ENCODE measurements around the gene TMEM100. TPM values are rescaled to one million over a fixed set of nuclear protein-coding genes. Genes with fewer than 3 reads are reported as not detected.

The TMEM100 gene
- total RNA-seq, 4 donors from 2014 or later = 1.6 to 6.5 (median 2.6) TPM

DNA sequence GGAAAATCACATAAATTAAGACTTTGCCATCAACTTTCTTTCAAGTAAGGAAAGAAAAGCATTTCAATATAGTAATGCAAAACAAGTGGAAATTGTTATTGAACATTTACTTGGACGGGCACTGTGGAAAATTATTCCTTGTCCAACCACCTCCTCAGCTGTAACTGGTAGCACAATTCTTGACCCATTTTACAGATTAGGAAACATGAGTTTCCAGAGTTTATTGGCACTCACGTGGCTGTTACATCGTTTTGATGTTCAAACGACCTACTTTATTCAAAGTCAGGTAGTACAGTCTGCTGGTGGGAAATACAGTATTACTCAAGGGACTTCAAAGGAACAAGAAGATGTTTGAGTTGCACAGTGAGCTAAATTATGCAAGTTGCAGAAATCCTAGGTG is 27.3 kb upstream of the TMEM100 start:
- 63 to 68% methylated on average over 4 of the region's 4 CpGs for WGBS, 2 donors
- no peak overlapping the region for H3K4me3 ChIP-seq (ENCODE audit: low read depth, poor library complexity, severe bottlenecking)
- no peak for TF ChIP-seq POLR2A (IDR thresholded peaks at IDR 0.05)
- TF ChIP-seq, protein P1, sequence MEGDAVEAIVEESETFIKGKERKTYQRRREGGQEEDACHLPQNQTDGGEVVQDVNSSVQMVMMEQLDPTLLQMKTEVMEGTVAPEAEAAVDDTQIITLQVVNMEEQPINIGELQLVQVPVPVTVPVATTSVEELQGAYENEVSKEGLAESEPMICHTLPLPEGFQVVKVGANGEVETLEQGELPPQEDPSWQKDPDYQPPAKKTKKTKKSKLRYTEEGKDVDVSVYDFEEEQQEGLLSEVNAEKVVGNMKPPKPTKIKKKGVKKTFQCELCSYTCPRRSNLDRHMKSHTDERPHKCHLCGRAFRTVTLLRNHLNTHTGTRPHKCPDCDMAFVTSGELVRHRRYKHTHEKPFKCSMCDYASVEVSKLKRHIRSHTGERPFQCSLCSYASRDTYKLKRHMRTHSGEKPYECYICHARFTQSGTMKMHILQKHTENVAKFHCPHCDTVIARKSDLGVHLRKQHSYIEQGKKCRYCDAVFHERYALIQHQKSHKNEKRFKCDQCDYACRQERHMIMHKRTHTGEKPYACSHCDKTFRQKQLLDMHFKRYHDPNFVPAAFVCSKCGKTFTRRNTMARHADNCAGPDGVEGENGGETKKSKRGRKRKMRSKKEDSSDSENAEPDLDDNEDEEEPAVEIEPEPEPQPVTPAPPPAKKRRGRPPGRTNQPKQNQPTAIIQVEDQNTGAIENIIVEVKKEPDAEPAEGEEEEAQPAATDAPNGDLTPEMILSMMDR (IDR thresholded peaks at IDR 0.05) = no peak
- no peak for DNase-seq (ENCODE audit: low spot score in 2 of 2)
- intact Hi-C loops (cut with DNase I; ENCODE audit: low total_unique reads) = no loop called here

DNA sequence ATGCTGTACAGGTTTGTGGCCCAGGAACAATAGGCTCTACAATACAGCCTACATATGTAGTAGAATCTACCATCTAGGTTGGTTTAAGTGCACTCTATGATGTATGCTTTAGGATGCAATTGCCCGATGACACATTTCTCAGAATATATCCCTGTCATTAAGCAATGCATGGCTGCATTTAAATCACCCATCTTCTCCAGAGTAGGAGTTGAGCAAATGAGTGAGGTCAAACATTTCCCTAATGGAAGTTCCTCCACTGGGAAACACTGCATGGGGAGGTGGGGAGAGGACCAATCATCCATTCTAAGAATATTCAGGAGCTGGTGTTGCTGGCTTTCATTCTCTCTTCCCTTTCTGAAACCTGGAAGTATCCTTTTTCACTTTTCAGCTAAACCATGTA is 26.2 kb upstream of the TMEM100 start:
- DNase-seq (ENCODE audit: low spot score in 2 of 2) = no peak
- intact Hi-C loops (cut with DNase I; ENCODE audit: low total_unique reads) = no loop called here
- 100% methylated on average over 1 of the region's 1 CpG for WGBS, 2 donors
- no peak for TF ChIP-seq POLR2A (IDR thresholded peaks at IDR 0.05)
- TF ChIP-seq, protein P1 (IDR thresholded peaks at IDR 0.05) = no peak
- no peak overlapping the region for H3K4me3 ChIP-seq (ENCODE audit: low read depth, poor library complexity, severe bottlenecking)

DNA sequence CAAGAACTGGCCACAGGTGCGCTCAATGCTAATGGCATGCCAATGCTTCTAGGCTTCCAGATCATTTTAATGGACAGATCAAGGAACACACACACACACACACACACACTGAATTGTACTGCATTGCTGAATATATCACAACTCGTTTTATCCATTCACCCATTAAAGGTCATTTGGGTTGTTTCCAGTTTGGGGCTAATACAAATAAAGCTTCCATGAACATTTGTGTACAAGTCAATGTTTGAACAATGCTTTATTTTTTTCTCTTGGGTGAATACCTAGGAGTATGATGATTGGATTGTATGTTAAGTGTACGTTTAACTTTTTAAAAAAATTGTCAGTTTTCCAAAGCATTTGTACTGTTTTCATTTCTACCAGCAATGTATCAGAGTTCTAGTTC is 24.5 kb upstream of the TMEM100 start:
- 56 to 58% methylated on average over 3 of the region's 3 CpGs for WGBS, 2 donors
- intact Hi-C loops (cut with DNase I; ENCODE audit: low total_unique reads) = no loop called here
- DNase-seq (ENCODE audit: low spot score in 2 of 2) = no peak
- H3K4me3 ChIP-seq (ENCODE audit: low read depth, poor library complexity, severe bottlenecking) = no peak overlapping the region
- TF ChIP-seq POLR2A (IDR thresholded peaks at IDR 0.05) = no peak
- TF ChIP-seq, protein P1 (IDR thresholded peaks at IDR 0.05) = no peak

DNA sequence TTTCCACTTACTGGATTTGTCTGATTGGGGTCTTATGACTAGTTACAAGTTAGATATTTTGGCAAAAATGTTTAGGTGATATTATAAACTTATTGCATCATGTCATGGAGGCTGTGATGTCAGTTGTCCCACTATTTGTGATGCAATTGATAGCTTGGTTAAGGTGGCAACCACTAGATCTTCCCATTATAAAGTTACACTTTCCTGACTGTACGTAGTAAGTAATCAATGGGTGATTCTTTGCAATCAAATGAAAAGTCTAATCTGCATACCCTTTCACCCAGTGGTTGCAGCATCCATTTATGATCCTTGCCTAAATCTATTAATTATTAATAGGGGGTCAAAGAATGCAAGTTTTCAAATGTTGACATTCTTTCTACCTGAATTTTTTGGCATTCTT is 23.8 kb upstream of the TMEM100 start:
- H3K4me3 ChIP-seq (ENCODE audit: low read depth, poor library complexity, severe bottlenecking) = no peak overlapping the region
- DNase-seq (ENCODE audit: low spot score in 2 of 2) = no peak
- TF ChIP-seq, protein P1 (IDR thresholded peaks at IDR 0.05) = no peak
- no peak for TF ChIP-seq POLR2A (IDR thresholded peaks at IDR 0.05)
- WGBS, 2 donors = 97% methylated on average over 1 of the region's 1 CpG
- intact Hi-C loops (cut with DNase I; ENCODE audit: low total_unique reads) = no loop called here

DNA sequence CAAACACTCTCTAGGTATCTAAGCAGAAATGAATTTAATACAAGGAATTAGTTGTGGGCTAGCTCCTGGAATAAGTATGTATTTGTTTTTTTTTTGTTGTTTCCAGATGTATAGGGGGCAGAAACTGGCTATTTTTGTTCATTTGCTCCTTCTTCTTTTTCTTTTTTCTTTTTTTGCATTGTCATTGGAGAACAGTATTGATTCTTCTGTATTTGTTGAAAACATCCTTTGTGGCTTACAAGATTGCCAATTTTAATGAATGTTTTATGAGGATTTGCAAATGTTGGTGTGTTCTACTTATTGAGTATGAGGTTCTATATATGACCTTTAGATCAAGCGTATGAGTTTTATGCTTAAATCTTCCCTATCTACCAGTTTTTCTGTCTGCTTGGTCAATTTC is 22.6 kb upstream of the TMEM100 start:
- WGBS, 2 donors = 100% methylated on average over 1 of the region's 1 CpG
- intact Hi-C loops (cut with DNase I; ENCODE audit: low total_unique reads) = no loop called here
- DNase-seq (ENCODE audit: low spot score in 2 of 2) = no peak
- no peak for TF ChIP-seq POLR2A (IDR thresholded peaks at IDR 0.05)
- TF ChIP-seq, protein P1 (IDR thresholded peaks at IDR 0.05) = no peak
- no peak overlapping the region for H3K4me3 ChIP-seq (ENCODE audit: low read depth, poor library complexity, severe bottlenecking)

DNA sequence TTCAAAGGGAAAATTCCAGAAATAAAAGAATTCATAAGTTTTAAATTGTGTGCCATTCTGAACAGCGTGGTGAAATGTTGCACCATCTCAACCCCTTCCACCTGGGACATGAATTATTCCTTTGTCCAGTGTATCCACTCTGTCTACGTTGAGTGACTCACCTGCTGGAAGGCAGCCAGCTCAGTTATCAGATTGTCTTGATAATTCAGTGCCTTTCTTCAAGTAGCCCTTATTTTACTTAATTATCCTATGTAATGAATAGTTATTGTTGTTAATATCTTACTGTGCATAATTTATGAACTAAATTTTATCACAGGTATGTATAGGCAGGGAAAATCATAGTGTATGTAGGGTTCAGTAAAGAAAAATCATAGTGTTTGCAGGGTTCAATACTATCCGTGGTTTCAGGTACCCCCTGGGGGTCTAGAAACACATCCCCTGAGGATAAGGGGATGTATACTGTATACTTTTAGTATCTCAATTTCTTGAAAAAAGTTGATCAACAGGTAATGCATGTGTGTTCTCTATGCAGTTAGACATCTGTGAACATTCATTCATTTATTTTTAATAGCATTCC is 20.5 kb upstream of the TMEM100 start:
- WGBS, 2 donors = 39% methylated on average over 3 of the region's 3 CpGs
- no peak for DNase-seq (ENCODE audit: low spot score in 2 of 2)
- H3K4me3 ChIP-seq (ENCODE audit: low read depth, poor library complexity, severe bottlenecking) = no peak overlapping the region
- intact Hi-C loops (cut with DNase I; ENCODE audit: low total_unique reads) = no loop called here
- TF ChIP-seq POLR2A (IDR thresholded peaks at IDR 0.05) = no peak
- TF ChIP-seq, protein P1 (IDR thresholded peaks at IDR 0.05) = no peak

Data from lower leg skin (tissue), 4 donors.